HT-29 (cell line): ENCODE measurements around the gene DNAI7. TPM values are rescaled to one million over a fixed set of nuclear protein-coding genes. Genes with fewer than 3 reads are reported as not detected.
A peak's percentile ranks its signal among the peaks of the same experiment; 100 is the strongest.

Source experiments
- DNase-seq: peaks from one replicate; pipeline ENCODE4 v3.0.0-alpha.2; 2015; ENCODE audit warnings: low spot score
- total RNA-seq: library from RNA; depleted of rRNA; stranded (reverse); fragments of >200 nt; shearing (Covaris generic); gene quantifications from 2 replicates; pipeline ENCODE4 v1.2.3, GENCODE V29; 2014; rRNA removed

Gene DNAI7
- total RNA-seq, result not detected in 2 replicates

- peak; percentile 98 for DNase-seq
These were observed at the start of gene DNAI7, which contains the start of gene ETFRF1 for GRCh38 chr12:25195056-25195971. TSS of gene DNAI7 (minus strand) at chr12:25195160. CDS start at chr12:25195078, 82 bp downstream. TSS of gene ETFRF1 (plus strand) at chr12:25195237. CDS start at chr12:25203957, 8,720 bp downstream.

- DNase-seq, result no peak
These were observed 48.7 kb upstream of the DNAI7 start for GRCh38 chr12:25243680-25243990.

- DNase-seq, result no peak
These were observed 48.2 kb upstream of the DNAI7 start for GRCh38 chr12:25242981-25243679.

GRCh38 chr12:25241167-25242020 lies 46.4 kb upstream of the DNAI7 start:
- peak; percentile 64 for DNase-seq

- DNase-seq, result no peak
These were observed 41.7 kb upstream of the DNAI7 start for GRCh38 chr12:25236626-25237025.

GRCh38 chr12:25236190-25236589 lies 41.2 kb upstream of the DNAI7 start:
- DNase-seq, result no peak

- DNase-seq, result no peak
These were observed 18.4 kb upstream of the DNAI7 start for GRCh38 chr12:25213338-25213737.

GRCh38 chr12:25208554-25208953 lies 13.6 kb upstream of the DNAI7 start:
- no peak for DNase-seq

GRCh38 chr12:25207846-25208245 lies 12.9 kb upstream of the DNAI7 start:
- no peak for DNase-seq

- no peak for DNase-seq
These were observed 12.5 kb upstream of the DNAI7 start for GRCh38 chr12:25207411-25207810.

- no peak for DNase-seq
These were observed 7.2 kb upstream of the DNAI7 start for GRCh38 chr12:25202137-25202536.

- DNase-seq, result no peak
These were observed 5.7 kb upstream of the DNAI7 start for GRCh38 chr12:25200703-25201102.

- no peak for DNase-seq
These were observed 2.6 kb upstream of the DNAI7 start for GRCh38 chr12:25197608-25198007.

GRCh38 chr12:25194722-25195055 lies 271 bp downstream of the DNAI7 start:
- DNase-seq, result no peak

GRCh38 chr12:25194214-25194613 lies 746 bp downstream of the DNAI7 start:
- no peak for DNase-seq

- no peak for DNase-seq
These were observed 4.2 kb downstream of the DNAI7 start for GRCh38 chr12:25190793-25191192.

GRCh38 chr12:25189656-25190055 lies 5.3 kb downstream of the DNAI7 start:
- no peak for DNase-seq

- DNase-seq, result no peak
These were observed 7.2 kb downstream of the DNAI7 start for GRCh38 chr12:25187781-25188180.

- no peak for DNase-seq
These were observed 8.1 kb downstream of the DNAI7 start for GRCh38 chr12:25186788-25187402.

- no peak for DNase-seq
These were observed 8.7 kb downstream of the DNAI7 start for GRCh38 chr12:25186038-25186787.

GRCh38 chr12:25184132-25184531 lies 10.8 kb downstream of the DNAI7 start:
- DNase-seq, result no peak
